ENCODE data around the gene F2R.

F2R gene

DNA sequence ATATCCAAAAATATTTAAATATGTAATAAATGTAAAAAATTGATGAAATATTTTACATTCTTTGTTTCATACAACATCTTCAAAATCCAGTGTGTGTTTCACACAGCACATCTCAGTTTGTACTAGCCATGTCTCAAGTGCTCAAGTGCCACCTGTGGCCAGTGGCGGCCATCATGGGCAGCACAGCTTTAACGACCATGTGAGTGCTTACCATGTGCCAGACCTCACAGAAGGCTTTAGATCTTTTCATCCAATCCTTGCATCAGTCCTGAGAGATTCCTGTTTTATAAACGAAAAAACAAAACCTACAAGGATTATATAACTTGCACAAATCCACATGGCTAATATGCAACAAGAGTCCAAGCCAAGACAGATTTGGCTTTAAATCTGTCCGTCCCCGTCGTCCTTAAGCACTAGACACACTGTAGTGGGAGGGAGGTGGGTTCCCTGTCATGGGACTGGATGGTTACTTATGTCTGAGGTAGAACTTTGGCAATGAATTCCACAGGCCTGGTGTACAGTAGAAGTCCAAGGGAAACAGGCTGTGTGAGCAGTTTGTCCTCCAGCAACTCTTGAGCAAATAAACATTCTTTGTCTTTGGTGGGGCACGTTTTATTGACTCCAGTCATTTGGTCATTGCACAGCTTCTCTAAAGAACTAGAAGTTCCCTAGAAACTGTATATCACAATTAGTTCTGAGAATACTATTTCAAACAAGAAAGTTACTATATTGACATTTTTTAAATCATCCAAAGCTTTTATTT lies 25.0 kb upstream of the F2R start:
- DNase-seq: no peak

DNA sequence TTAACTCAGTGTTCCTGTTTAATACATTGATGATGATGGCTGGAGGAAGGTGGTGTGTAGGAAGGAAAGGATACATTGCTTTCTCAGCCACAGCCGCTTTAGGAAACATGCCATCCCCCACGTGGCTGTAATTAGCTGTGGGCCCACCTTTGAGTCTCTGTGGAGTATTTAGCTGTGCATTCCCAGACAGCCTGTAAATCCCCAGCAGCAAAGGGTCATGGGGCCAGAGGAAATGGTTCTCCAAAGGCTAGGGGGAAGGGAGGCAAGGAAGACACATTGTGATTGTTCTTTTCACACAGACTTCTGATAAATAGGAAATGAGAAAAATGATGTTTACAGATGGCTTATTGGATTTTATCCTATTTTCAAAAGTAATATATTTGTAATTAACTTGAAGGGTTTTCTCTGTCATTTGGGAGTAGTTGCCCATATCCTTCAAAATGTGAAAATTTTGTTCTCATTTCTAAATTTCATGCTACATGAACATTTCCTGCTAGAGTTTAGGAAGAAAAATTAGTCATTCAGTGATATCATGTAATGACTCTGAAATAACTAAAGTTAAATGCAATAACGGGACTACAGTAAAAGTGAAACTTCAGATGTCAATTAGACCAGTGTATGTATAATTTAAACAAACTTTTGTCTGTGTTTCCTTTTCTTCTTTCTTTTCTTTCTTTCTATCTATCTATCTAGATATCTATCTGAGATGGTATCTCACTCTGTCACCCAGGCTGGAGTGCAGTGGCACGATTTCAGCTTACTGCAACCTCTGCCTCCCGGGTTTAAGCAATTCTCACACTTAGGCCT lies 24.3 kb upstream of the F2R start:
- DNase-seq: no peak

DNA sequence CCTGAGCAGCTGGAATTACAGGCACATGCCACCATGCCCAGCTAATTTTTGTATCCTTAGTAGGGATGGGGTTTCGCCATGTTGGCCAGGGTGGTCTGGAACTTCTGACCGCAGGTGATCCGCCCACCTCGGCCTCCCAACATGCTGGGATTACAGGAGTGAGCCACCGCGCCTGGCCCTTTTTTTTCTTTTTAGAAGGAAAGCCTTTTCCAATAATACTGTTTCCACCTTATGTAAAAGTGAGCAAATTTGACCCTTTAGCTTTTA lies 23.7 kb upstream of the F2R start:
- DNase-seq: no peak

DNA sequence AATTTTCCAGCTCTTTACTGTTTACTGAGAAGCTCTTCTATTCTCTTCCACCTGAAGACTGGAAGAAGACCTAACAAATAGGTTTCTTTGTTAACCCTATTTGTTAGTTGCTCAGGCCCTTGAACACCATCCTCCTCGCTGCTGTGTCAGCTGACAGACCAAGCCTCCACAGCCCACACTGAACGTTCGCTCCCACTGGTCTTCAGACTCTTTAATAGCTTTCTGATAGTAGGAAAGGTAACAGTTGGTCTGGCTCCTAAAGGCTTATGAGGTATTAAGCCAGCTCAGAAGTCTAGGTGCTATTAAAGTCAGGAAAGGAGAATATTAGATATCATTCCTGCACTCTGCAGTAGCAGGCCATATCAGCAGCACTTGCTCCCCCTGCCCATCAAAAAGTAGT lies 23.3 kb upstream of the F2R start:
- DNase-seq: no peak

DNA sequence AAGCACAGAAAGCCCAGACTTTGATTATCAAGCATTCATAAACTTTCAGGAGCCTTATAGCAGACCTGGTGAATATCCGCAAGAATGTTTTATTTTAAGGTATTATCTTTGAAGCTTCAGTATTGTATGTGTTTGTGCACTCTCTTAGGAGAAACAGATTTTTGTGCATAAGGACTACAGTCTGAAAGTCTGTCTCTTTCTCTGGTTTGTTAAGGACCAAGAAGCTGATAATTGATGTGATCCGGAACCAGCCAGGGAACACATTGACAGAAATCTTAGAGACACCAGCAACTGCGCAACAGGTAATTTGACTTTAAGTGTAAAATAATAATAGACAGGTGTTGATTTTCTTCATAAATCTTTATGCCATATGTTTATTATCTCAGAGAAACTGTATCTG lies 22.8 kb upstream of the F2R start:
- no peak for DNase-seq

DNA sequence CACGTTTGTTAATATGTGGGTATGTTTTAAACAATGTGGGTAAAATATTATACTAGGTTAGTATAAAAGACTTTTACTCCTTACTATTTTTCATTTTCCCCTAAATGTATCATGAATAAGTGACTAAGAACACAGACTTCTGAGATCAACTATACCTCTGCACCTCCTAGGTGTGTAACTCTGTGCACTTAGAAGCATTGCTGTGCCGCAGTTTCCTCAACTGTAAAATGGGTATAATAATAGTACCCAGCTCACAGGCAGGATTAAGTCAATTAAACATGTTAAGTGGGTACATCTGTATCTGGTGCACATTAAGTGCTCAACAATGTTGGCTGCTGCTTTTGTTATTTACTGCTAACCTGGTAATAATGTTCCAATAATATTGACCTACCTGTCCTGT lies 21.6 kb upstream of the F2R start:
- no peak for DNase-seq

DNA sequence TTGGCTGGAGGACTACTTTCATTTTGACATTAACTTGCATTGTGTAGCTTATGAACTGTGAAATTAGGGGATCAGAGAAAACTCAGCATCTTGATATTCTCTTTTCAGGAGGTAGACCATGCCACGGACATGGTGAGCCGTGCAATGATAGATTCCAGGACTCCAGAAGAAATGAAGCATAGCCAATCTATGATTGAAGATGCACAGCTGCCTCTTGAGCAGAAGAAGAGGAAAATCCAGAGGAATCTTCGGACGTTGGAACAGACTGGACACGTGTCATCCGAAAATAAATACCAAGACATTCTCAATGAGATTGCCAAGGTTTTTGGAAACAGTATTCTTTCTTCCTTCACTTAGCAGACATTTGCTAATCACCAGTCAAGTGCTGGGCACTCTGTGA lies 20.6 kb upstream of the F2R start:
- DNase-seq: no peak

DNA sequence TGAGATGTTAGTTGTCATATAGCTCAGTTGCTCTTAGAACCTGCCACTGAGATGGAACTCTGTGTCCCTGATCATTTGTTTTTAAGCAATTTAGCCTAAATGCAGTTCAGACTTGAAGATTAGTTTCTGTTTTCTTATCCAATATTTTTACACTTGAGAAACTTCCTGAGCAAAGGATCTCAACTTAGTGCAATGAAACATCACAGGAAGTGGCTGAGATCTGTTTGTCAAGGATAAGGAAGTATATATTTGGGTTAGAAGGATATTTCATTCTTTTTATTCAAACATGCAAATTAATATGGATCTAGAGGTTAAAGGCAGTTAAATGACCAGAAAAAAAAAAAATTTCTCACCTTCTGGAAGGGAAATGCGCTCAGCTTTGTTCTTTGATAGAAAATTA lies 19.7 kb upstream of the F2R start:
- no peak for DNase-seq

DNA sequence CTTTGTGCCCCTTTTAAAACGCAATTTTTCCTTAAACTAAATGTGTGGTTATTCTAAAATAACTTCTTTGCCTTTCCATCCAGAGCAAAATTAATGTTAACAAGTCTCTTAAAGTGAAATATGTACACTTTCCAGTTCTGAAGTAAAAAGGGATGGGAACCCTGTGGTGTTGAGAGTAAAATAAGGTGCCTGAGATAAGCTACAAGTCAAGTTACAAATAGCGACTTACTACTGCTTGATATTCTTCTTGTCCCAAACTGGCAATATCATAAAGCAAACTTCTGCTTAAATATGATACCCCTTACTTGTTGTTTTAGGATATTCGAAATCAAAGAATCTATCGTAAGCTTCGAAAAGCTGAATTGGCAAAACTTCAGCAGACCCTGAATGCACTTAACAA lies 18.3 kb upstream of the F2R start:
- DNase-seq: no peak

DNA sequence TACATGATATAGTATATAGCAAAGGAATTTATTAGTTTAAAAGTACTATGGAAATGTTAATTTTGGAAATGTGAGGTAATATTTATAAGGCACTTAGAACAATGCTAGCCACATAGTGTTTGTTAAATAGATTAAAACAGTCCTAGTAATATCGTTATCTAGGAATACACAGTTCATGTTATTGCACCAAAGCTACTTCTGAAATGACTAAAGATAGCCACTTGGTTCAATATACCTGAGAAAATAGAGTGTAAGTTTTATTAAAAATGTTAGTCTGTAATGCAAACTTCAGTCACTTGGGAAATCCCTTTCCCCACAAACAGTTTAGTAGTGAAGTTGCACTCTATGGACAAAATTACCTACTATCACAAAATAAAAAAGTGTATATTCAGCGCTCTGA lies 15.4 kb upstream of the F2R start:
- DNase-seq: no peak

DNA sequence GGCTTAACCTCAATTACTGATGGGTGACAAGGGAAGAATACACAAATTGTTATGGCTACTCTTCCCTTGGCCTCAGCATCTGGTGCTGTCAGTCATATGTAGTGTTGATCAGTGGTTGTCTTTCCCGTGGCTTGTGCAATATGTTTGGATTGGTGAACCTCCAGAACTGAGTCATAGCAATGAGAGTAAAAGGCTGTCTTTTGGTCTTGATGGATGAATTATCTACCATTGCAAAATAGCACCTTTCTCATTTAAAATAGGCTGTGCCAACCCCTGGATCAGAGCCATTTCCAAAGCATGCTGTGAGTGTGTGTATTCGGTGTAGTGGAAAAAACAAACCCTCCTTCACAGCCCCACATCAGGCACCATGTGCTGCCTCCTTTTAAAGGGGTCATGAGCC lies 14.6 kb upstream of the F2R start:
- DNase-seq: no peak

DNA sequence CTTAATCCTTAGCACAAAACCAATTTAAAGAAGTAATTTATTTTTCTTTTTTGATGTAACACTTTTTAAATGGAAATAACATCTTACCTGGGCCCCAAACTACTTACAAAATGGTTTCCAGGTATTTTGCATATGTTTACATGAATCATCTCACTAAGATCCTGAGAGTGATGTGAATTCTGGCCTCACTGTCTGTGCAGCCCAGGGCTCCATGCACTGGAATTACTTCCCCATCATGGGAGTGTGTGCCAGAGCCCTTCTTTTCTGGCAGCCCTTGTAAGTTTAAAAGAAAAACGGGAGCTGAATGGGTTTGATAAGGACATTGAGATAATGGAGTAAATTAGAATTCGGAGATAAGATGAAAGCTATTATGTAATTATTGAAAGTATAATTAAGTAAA lies 12.2 kb upstream of the F2R start:
- DNase-seq: no peak

DNA sequence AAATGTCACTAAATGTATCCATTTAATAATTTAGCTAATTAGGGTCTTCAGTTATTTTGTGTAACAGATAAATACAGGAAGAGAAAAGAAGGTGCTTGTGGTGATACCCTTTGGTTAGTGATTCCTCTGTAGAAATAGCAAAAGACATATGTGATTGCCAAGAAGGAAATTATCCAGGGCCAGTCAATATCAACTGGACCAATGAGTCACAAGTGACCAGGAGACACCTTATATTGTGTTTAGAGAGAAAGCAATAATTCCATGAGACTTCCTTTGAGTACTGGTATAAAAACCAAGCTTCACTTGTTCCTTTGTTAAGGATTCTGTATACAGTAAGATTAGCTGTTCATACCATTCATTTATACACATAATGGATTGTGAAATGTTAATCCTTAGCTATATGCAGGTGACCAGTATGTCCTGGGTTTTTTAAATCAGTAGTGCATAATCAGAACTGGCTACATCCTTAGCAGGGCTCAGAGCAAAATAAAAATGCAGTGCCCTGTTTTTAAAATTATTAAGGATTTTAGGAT lies 11.7 kb upstream of the F2R start:
- no peak for DNase-seq

DNA sequence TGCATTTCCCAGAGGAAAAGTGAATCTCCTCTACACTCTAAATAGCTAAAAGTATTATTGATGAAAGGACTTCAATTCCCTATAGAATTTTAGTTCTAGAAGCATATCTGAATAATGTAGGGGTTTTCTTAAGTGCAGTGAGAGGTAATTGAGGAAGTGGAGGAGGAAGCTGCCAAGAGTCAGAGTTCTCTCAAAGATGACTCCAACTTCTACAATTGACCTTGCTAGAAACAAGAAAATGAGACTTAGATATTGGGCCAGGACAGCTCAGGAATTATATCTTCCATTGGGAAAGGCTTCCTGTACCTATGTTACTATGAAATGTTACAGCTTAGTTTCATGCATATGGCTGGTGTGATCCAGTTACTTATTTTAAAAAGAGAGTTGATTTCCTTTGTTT lies 10.4 kb upstream of the F2R start:
- DNase-seq: no peak

DNA sequence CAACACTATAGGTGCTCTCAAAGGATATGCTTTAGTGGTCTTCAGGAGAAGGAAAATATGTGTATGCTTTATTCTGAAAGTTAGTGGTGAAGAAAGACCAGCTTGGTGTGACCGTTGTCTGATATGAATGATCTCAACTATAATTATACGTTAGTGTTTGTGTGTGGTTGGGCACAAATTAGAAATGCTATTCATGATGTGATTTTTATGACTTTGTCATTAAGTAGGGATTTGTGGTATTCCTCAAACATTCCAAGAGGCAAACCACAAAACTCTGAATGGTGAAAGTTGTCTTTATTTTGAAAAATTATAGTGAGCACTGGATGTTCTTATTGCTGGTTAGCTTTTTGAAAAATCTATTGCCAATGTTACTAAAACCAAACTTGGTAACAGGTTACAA lies 6.2 kb upstream of the F2R start:
- DNase-seq: no peak

DNA sequence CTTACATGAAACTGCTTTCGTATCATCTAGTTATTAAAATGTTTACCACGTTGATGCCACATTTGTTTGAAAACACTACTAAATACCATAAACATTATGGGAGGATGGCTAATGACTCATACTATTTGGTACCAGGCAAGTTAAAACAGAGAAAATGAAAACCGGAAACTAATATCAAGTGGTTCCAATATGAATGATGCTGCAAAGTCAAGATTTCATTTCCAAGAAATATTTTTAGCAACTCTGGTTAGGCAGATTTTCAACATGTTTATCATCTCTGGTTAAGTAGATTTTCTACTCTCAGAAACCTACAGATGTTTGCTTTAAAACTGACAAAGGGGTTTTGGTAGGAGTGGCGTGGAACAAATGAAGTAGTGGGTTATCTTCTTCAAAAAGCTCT lies 4.9 kb upstream of the F2R start:
- DNase-seq: no peak

DNA sequence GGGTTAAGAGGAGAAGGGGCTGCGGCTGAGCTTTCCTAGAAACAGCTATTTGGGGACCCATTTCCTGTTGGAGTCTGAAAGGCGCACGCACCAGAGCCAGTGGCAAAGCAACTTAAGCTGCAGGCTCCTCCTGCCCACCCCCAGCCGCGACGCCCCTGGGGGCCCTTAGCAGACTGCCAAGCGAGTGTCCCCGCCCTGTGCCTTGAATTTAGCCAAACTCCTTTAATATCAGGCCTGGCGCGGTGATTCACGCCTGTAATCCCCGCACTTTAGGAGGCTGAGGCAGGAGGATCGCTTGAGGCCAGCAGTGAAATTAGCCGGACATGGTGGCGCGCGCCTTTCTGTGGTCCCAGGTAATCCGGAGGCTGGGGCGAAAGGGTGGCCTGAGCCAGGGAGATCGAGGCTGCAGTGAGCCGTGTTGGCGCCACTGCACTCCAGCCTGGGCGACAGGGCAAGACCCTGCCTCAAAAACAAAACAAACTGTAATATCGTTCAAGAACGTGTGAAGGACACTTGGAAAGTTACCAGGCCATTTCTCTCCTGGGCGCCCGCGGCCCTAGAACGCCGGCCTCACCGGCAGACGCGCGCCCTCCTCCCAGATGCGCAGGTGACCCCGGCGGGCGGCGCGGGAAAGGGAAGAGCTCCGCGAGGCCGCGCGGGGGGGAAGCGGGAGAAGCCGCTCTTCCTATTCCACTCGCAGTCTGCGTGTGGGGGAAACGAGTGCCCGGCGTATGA lies 1.0 kb upstream of the F2R start:
- no peak for DNase-seq

DNA sequence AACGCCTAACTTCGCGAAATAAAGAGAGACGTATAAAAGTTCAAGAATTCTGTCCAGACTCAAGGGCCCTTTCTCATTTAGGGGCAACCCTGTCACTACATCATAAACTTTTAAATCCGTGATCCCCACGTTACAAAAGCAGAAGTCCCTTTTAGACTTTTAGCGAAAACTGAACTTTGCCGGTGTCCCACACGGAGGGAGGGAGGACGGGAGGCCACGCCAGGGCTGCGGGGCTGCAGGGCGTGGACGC lies 515 bp upstream of the F2R start:
- no peak for DNase-seq

DNA sequence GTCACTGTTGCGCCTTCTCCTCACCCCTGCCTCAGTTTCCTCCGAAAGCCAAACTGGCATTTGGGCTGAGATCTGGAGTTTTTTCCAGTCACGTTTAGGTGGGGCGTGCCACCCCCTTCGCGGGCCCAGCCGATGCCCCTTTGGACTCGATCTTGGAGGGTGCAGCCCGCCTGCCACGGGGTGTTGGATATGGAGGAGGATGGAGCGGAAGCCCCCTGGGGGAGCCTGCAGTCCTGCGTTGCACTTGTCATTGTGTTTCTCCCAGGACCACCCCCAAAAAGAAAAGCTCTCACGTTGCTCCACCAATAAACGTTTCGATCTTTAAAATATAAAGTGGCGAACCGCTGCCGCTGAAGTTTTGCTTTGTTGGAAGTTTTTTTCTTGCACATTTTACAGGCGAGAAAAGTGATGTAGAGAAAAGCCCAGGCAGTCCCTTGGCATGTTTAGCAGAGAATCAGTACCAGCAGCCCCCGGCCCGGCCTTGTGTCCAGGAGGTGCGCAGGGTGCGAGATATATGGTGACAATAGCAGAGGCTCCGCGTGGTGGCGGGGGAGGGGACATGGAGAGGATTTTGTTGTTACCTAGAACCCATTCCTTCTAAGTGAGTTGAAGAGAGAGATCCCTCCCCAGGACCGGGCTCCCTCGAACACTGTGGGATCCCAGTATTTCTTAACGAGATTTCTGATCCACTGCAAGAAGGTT lies 681 bp downstream of the F2R start:
- no peak for DNase-seq

DNA sequence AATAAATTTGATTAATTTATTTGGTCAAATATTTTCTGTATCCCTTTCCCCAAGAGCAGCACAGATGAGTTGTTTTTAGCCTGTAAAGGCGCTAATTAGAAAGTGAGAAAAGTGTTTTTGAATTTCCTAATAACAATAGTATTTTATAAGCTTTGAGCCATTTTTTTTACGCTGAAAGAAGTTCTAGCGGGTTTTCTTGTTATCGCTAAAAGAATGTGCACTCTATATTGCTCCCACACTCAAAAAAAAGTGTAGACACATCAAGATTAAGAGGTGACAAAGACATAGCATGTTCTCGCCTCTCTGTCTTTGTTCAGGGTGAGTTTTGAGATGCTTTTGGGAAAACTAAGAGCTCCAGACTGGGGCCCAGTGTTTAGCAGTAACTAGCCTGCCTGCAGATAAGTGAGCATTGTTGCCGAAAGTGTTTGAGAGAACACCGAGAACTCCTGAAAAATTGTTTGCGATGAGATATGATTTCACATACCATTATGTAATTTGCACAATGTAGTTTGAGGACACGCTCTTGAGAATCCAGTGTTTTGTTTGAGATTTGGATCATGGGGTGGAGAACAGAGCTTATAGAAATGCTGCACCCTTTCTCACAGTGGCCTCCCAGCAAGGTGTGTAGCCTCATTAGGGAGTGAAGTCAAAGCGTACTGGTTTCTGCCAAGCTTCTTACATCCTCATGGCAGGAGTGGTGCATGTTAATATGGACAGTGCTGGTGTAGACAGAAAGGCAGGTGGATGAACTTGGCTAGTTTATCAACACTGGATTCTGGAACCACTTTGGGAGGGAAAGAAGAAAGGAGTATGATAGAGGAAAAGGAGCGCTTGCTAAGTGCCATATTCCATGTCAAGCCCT lies 1.5 kb downstream of the F2R start:
- no peak for DNase-seq

DNA sequence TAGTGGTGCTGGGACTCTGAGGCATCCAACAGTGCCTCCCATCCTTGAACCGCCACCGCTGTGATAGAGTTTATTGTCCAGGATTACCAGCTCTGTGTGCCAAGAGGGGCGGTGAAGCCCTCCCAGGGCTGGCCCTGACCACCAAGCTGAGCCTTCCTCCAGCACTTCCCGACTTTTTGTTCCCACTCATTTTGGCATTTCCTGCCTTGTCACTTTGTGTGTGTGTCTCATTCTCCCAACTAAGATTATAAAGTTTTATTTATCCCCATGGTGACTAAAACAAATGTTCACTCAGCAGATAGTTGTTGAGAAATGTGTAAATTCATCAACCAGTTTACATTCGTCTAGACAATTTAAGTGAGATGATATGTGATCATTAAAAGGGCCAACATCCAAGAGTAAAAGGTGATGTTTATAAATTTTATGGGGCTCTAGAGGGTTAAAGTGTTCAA lies 2.5 kb downstream of the F2R start:
- no peak for DNase-seq

DNA sequence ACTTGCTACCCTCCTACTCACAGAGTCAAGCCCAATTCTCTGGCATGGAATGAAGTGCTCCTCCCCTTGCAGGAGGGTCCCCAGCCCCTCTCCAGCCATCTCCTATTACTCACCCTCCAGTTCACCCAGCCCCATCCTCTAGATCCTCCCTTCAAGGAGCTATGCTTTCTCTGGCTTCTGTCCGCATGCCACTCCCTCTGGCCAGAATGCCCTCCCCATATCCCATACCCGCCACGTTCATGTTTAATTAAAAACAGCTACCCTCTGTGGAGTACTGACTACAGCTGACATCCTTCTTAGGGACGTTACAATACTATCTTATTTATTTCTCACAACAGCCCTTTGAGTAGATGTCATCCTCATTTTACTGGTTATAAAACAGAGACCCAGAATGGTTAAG lies 3.0 kb downstream of the F2R start:
- DNase-seq: no peak

Measured in NCI-H1436 treated with DMSO at 0.1 percent for 48 hours (cell line).